CD14-positive monocyte (primary cell): ENCODE measurements around the gene SORBS1. TPM values are rescaled to one million over a fixed set of nuclear protein-coding genes. Genes with fewer than 3 reads are reported as not detected.

Source experiments
- DNase-seq, 3 donors: peaks; one replicate each; pipeline ENCODE4 v3.0.0-alpha.2; 2011 to 2022
- H2AFZ ChIP-seq: 2 replicates; pipeline ENCODE4 v1.6.0; 2012; ENCODE audit warnings: mild to moderate bottlenecking, low read depth, low read length, inconsistent platforms; ENCODE audit not compliant: insufficient read depth, poor library complexity, severe bottlenecking
- H3K27ac ChIP-seq, 2 donors: 1 replicate in 1 of 2; 2 replicates in 1 of 2; pipeline ENCODE4 v1.5.1; 2012 to 2013; ENCODE audit warnings: low read length in 2 of 2, control low read depth in 1 of 2, inconsistent platforms in 1 of 2, low read depth in 1 of 2, mild to moderate bottlenecking in 1 of 2
- H3K27me3 ChIP-seq, 2 donors: one replicate each; pipeline versions ENCODE4 v1.6.0 to v1.6.1; 2011 to 2013; ENCODE audit warnings: low read length in 2 of 2; ENCODE audit not compliant: control insufficient read depth in 2 of 2, insufficient read depth in 2 of 2
- H3K36me3 ChIP-seq, 2 donors: replicated peaks in 1 of 2; 1 replicate in 1 of 2; 2 replicates in 1 of 2; pipeline versions ENCODE4 v1.5.1 to v1.6.1; 2012 to 2013; ENCODE audit warnings: low read length in 2 of 2, control low read depth in 1 of 2, inconsistent platforms in 1 of 2, mild to moderate bottlenecking in 1 of 2; ENCODE audit not compliant: insufficient read depth in 2 of 2, control insufficient read depth in 1 of 2
- H3K4me1 ChIP-seq, 2 donors: 1 replicate in 1 of 2; 2 replicates in 1 of 2; pipeline versions ENCODE4 v1.5.1 to v1.6.1; 2012 to 2013; ENCODE audit warnings: low read length in 2 of 2, control low read depth in 1 of 2, inconsistent platforms in 1 of 2, mild to moderate bottlenecking in 1 of 2, moderate library complexity in 1 of 2; ENCODE audit not compliant: insufficient read depth in 2 of 2, control insufficient read depth in 1 of 2
- H3K4me2 ChIP-seq: replicated peaks from 2 replicates; pipeline ENCODE3; 2012; ENCODE audit warnings: low read length, moderate library complexity, mild to moderate bottlenecking; ENCODE audit not compliant: poor library complexity, severe bottlenecking; ENCODE audit errors: extremely low read depth
- H3K4me3 ChIP-seq, 3 experiments: fragments of 200-600 bp in 1 of 3; sonication (generic) in 1 of 3; replicated peaks in 1 of 3; 1 replicate in 2 of 3; 2 replicates in 1 of 3; pipeline ENCODE4 v1.5.1; 2011 to 2013; ENCODE audit warnings: low read length in 3 of 3, mild to moderate bottlenecking in 3 of 3, control low read depth in 2 of 3, low read depth in 2 of 3, inconsistent platforms in 1 of 3, moderate library complexity in 1 of 3
- H3K79me2 ChIP-seq: 2 replicates; pipeline ENCODE4 v1.6.0; 2012; ENCODE audit warnings: mild to moderate bottlenecking, control low read depth, inconsistent platforms, low read length, moderate library complexity; ENCODE audit not compliant: insufficient read depth
- H3K9ac ChIP-seq: 2 replicates; pipeline ENCODE4 v1.6.0; 2017; ENCODE audit warnings: low read length, mild to moderate bottlenecking; ENCODE audit not compliant: insufficient read depth, poor library complexity, severe bottlenecking
- H3K9me3 ChIP-seq, 2 donors: replicated peaks in 1 of 2; 1 replicate in 1 of 2; 2 replicates in 1 of 2; pipeline versions ENCODE4 v1.5.1 to v1.6.1; 2012 to 2013; ENCODE audit warnings: low read length in 2 of 2, control low read depth in 1 of 2; ENCODE audit not compliant: control insufficient read depth in 1 of 2, insufficient read depth in 1 of 2
- H4K20me1 ChIP-seq: 2 replicates; pipeline ENCODE4 v1.6.0; 2012; ENCODE audit warnings: mild to moderate bottlenecking, low read length, control low read depth, moderate library complexity; ENCODE audit not compliant: insufficient read depth
- H3K27ac Mint-ChIP-seq, 7 donors: one replicate each; pipeline ENCODE4 v1.8.0; 2020; ENCODE audit warnings: mild to moderate bottlenecking in 7 of 7, mixed read lengths in 7 of 7, moderate library complexity in 6 of 7, inconsistent platforms in 2 of 7
- H3K27me3 Mint-ChIP-seq, 3 donors: one replicate each; pipeline ENCODE4 v1.8.0; 2021 to 2022; ENCODE audit warnings: low read depth in 3 of 3, mild to moderate bottlenecking in 3 of 3, mixed read lengths in 3 of 3, moderate library complexity in 3 of 3, inconsistent platforms in 1 of 3
- H3K36me3 Mint-ChIP-seq, 2 donors: one replicate each; pipeline ENCODE4 v1.8.0; 2020; ENCODE audit warnings: mixed read lengths in 2 of 2, inconsistent platforms in 1 of 2, mild to moderate bottlenecking in 1 of 2
- H3K4me1 Mint-ChIP-seq: one replicate; pipeline ENCODE4 v1.8.0; 2020; ENCODE audit warnings: mild to moderate bottlenecking, mixed read lengths
- H3K4me3 Mint-ChIP-seq, 2 donors: one replicate each; pipeline ENCODE4 v1.8.0; 2020; ENCODE audit warnings: mild to moderate bottlenecking in 2 of 2, mixed read lengths in 2 of 2, moderate library complexity in 1 of 2
- H3K9me3 Mint-ChIP-seq, 7 donors: one replicate each; pipeline ENCODE4 v1.8.0; 2020 to 2022; ENCODE audit warnings: mixed read lengths in 7 of 7, mild to moderate bottlenecking in 6 of 7, moderate library complexity in 6 of 7, inconsistent platforms in 2 of 7
- CTCF ChIP-seq: fragments of 200-600 bp; IDR thresholded peaks from one replicate; pipeline ENCODE4 v1.8.0; 2022; ENCODE audit warnings: antibody characterized with exemption, mild to moderate bottlenecking
- WGBS: methylation state at CpG from one replicate; pipeline ENCODE4 v1.1.5; 2013; ENCODE audit warnings: missing lambda C conversion rate; ENCODE audit not compliant: insufficient coverage; 5-methylcytosine and 5-hydroxymethylcytosine counted together
- intact Hi-C, 2 donors: fragments of 100-400 bp; cut with micrococcal nuclease; formaldehyde crosslinking; loops; one replicate each; pipeline versions ENCODE4 v1.15.0 to v1.15.1; 2023
- polyA plus RNA-seq, 3 donors: library from polyadenylated mRNA; depleted of rRNA in 1 of 3; unstranded in 2 of 3; stranded (reverse) in 1 of 3; fragments of 300-500 nt in 2 of 3; fragments of >200 nt in 1 of 3; fragmentation: Illumina TruSeq in 2 of 3; gene quantifications; 1 replicate in 2 of 3; 2 replicates in 1 of 3; pipeline ENCODE4 v1.2.3, GENCODE V29; 2012 to 2021

Gene SORBS1
- polyA plus RNA-seq, 3 donors, result 0.08 to 0.15 TPM; not detected in 1

GRCh38 chr10:95496246-95496911, 64.8 kb downstream of the SORBS1 start:
- Histone ChIP-seq H3K79me2 (no peaks in the 10 kb centered on the region), H3K27ac (no peak overlapping the region), H3K36me3 (no peaks in the 10 kb centered on the region), H3K4me3 (no peak overlapping the region), H4K20me1 (no peaks in the 10 kb centered on the region), H3K27me3 (no peaks in the 10 kb centered on the region), H2AFZ (no peak overlapping the region), H3K9ac (no peak overlapping the region), H3K9me3 (no peaks in the 10 kb centered on the region), H3K4me1 (no peaks in the 10 kb centered on the region), H3K4me2 (no peak overlapping the region)
- 90% methylated on average over 1 of the region's 2 CpGs for WGBS
- Mint-ChIP-seq H3K27ac (no peak overlapping the region), H3K4me3 (no peak overlapping the region), H3K27me3 (peaks cover 0 to 6% (median 0%) of the 10 kb centered on the region in 3 donors), H3K36me3 (no peaks in the 10 kb centered on the region), H3K9me3 (no peaks in the 10 kb centered on the region), H3K4me1 (no peaks in the 10 kb centered on the region)
- no peak for TF ChIP-seq CTCF
- no peak for DNase-seq
- intact Hi-C loops, result no loop called here

GRCh38 chr10:95493862-95494261, 67.3 kb downstream of the SORBS1 start:
- intact Hi-C loops, result no loop called here
- TF ChIP-seq CTCF, result no peak
- Histone ChIP-seq H3K9ac (no peak overlapping the region), H2AFZ (no peak overlapping the region), H3K27me3 (no peaks in the 10 kb centered on the region), H3K9me3 (no peaks in the 10 kb centered on the region), H3K4me1 (no peaks in the 10 kb centered on the region), H3K4me2 (no peak overlapping the region), H3K36me3 (no peaks in the 10 kb centered on the region), H3K27ac (no peak overlapping the region), H4K20me1 (no peaks in the 10 kb centered on the region), H3K4me3 (no peak overlapping the region), H3K79me2 (no peaks in the 10 kb centered on the region)
- no peaks in the 10 kb centered on the region for H3K4me1 Mint-ChIP-seq
- no peak overlapping the region for H3K4me3 Mint-ChIP-seq
- no CpG with 5 or more reads among the region's 2 CpGs for WGBS
- no peak for DNase-seq
- no peaks in the 10 kb centered on the region for H3K36me3 Mint-ChIP-seq
- no peaks in the 10 kb centered on the region for H3K9me3 Mint-ChIP-seq
- peaks cover 0 to 7% (median 3%) of the 10 kb centered on the region in 3 donors for H3K27me3 Mint-ChIP-seq
- no peak overlapping the region for H3K27ac Mint-ChIP-seq
